ENCODE data around the gene GNMT. TPM values are rescaled to one million over a fixed set of nuclear protein-coding genes. Genes with fewer than 3 reads are reported as not detected.

GNMT gene
- polyA plus RNA-seq, 1 experiment, result 0.39 TPM

GRCh38 chr6:42916288-42916687 is 44.3 kb upstream of the GNMT start:
- ChIA-PET POLR2A (no interaction called here), CTCF (interaction anchor here (0.9 kb wide), 1 partner anchor 52 kb away, joined by 3 read pairs; no protein-coding TSS in a partner anchor)
- TF ChIP-seq CTCF (IDR thresholded peaks at IDR 0.05; ENCODE audit: insufficient read depth, low read depth, low read length), result no peak
- Histone ChIP-seq H3K36me3 (ENCODE audit: control insufficient read depth, insufficient read depth, low read length) (no peaks in the 10 kb centered on the region), H3K4me3 (ENCODE audit: low read depth, low read length) (no peak overlapping the region), H3K27me3 (ENCODE audit: control insufficient read depth, insufficient read depth, low read length) (peaks cover 2% of the 10 kb centered on the region)
- DNase-seq (ENCODE audit: low read depth), result no peak

- Histone ChIP-seq H3K27me3 (ENCODE audit: control insufficient read depth, insufficient read depth, low read length) (no peaks in the 10 kb centered on the region), H3K36me3 (ENCODE audit: control insufficient read depth, insufficient read depth, low read length) (no peaks in the 10 kb centered on the region), H3K4me3 (ENCODE audit: low read depth, low read length) (no peak overlapping the region)
- TF ChIP-seq CTCF (IDR thresholded peaks at IDR 0.05; ENCODE audit: insufficient read depth, low read depth, low read length), result no peak
- POLR2A ChIA-PET, result no interaction called here
- CTCF ChIA-PET, result interaction anchor here (1.2 kb wide), 1 partner anchor 21 kb away, joined by 4 read pairs; no protein-coding TSS in a partner anchor
- DNase-seq (ENCODE audit: low read depth), result no peak
Observed at GRCh38 chr6:42921801-42922200, 38.8 kb upstream of the GNMT start.

GRCh38 chr6:42923666-42924065 is 36.9 kb upstream of the GNMT start:
- no peak for DNase-seq (ENCODE audit: low read depth)
- CTCF ChIA-PET, result interaction anchor here (1.4 kb wide), 1 partner anchor 10 kb away, joined by 3 read pairs; no protein-coding TSS in a partner anchor
- Histone ChIP-seq H3K36me3 (ENCODE audit: control insufficient read depth, insufficient read depth, low read length) (no peaks in the 10 kb centered on the region), H3K27me3 (ENCODE audit: control insufficient read depth, insufficient read depth, low read length) (no peaks in the 10 kb centered on the region), H3K4me3 (ENCODE audit: low read depth, low read length) (no peak overlapping the region)
- no peak for TF ChIP-seq CTCF (IDR thresholded peaks at IDR 0.05; ENCODE audit: insufficient read depth, low read depth, low read length)
- POLR2A ChIA-PET, result interaction anchor here (0.6 kb wide), 1 partner anchor 80 kb away, joined by 9 read pairs; no protein-coding TSS in a partner anchor

GRCh38 chr6:42925248-42925857 is 35.2 kb upstream of the GNMT start:
- POLR2A ChIA-PET, result no interaction called here
- CTCF ChIA-PET, result no interaction called here

More at GRCh38 chr6:42925248-42925857, 35.2 kb upstream of the GNMT start:
- H3K36me3 ChIP-seq (ENCODE audit: control insufficient read depth, insufficient read depth, low read length), result no peaks in the 10 kb centered on the region
- H3K27me3 ChIP-seq (ENCODE audit: control insufficient read depth, insufficient read depth, low read length), result no peaks in the 10 kb centered on the region
- no peak for TF ChIP-seq CTCF (IDR thresholded peaks at IDR 0.05; ENCODE audit: insufficient read depth, low read depth, low read length)
- no peak for DNase-seq (ENCODE audit: low read depth)
- H3K4me3 ChIP-seq (ENCODE audit: low read depth, low read length), result no peak overlapping the region

Data from BJ (cell line).